Ovary (tissue), 9 donors: ENCODE results near the gene KCNK17. TPM values are rescaled to one million over a fixed set of nuclear protein-coding genes. Genes with fewer than 3 reads are reported as not detected.

Source experiments
- DNase-seq, 5 donors: peaks; one replicate each; pipeline ENCODE4 v3.0.0-alpha.2; 2019 to 2020
- H3K27ac ChIP-seq, 2 donors: fragments of 200-600 bp; one replicate each; pipeline versions ENCODE4 v1.5.1 to v1.8.0; 2019 to 2022
- H3K27me3 ChIP-seq: fragments of 200-600 bp; one replicate; pipeline ENCODE4 v1.8.0; 2022
- H3K36me3 ChIP-seq: fragments of 200-600 bp; sonication (generic); one replicate; pipeline ENCODE4 v1.5.1; 2019
- H3K4me1 ChIP-seq: one replicate; pipeline ENCODE4 v1.8.1; 2013; ENCODE audit warnings: mild to moderate bottlenecking, moderate library complexity; ENCODE audit not compliant: insufficient read depth
- H3K4me3 ChIP-seq: fragments of 200-600 bp; sonication (generic); one replicate; pipeline ENCODE4 v1.5.1; 2017
- H3K9me3 ChIP-seq, 2 donors: fragments of 200-600 bp in 1 of 2; sonication (generic) in 1 of 2; one replicate each; pipeline versions ENCODE4 v1.5.1 to v1.8.1; 2013 to 2019; ENCODE audit warnings: mild to moderate bottlenecking in 1 of 2, moderate library complexity in 1 of 2
- CTCF ChIP-seq, 3 donors: fragments of 450-650 bp in 2 of 3; fragments of 200-600 bp in 1 of 3; IDR thresholded peaks; one replicate each; pipeline versions ENCODE4 v1.5.1 to v1.8.0; 2016 to 2022; ENCODE audit warnings: antibody characterized with exemption in 3 of 3, mild to moderate bottlenecking in 1 of 3
- EP300 ChIP-seq: sonication (generic); formaldehyde crosslinking; IDR thresholded peaks from one replicate; pipeline ENCODE4 v1.6.1; 2017; ENCODE audit warnings: antibody characterized with exemption
- POLR2A ChIP-seq: fragments of 450-650 bp; IDR thresholded peaks from one replicate; pipeline ENCODE4 v1.6.1; 2017; ENCODE audit warnings: antibody characterized with exemption, mild to moderate bottlenecking, moderate library complexity
- WGBS, 3 donors: extraction: QIAGEN DNeasy Blood & Tissue Kit in 1 of 3; methylation state at CpG; one replicate each; pipeline versions ENCODE4 v1.1.5 to v1.1.7; 2013 to 2017; 5-methylcytosine and 5-hydroxymethylcytosine counted together
- intact Hi-C, 4 donors: fragments of 100-400 bp; cut with DNase I; formaldehyde crosslinking; loops; one replicate each; pipeline versions ENCODE4 v1.11.0 to v1.15.1; 2022 to 2023
- polyA plus RNA-seq, 2 donors: library from polyadenylated mRNA; stranded (reverse); fragments of 200-250 nt in 1 of 2; fragments of 350-450 nt in 1 of 2; fragmentation: Illumina TruSeq in 1 of 2; extraction: RNeasy Lipid Tissue Mini Kit (QIAGEN cat#74804) in 1 of 2; gene quantifications; one replicate each; pipeline ENCODE4 v1.2.3, GENCODE V29; 2013 to 2014
- total RNA-seq, 7 donors: library from RNA; depleted of rRNA in 2 of 7; stranded (reverse); fragments of >200 nt in 2 of 7; fragmentation: NEBNext Ultra II Directional in 3 of 7; extraction: Animal tissue kit (Norgen Biotek cat#: 25700) in 3 of 7; gene quantifications; one replicate each; pipeline versions ENCODE4 v1.1.0 to v1.2.4, GENCODE V29; 2016 to 2023
- donor health status: DM: no; HTN: no; CAD: no; lungs with moderate emphysema.
- donor health status: DM: no; HTN: no; CAD: no.
- donor health status: Bipolar disorder and iron deficiency.
- donor health status: DM: yes; HTN: yes; CAD: no.
- donor health status: DM: no; HTN: no; CAD: no.
- donor health status: DM: yes; HTN: yes; CAD: no.

KCNK17 gene
- total and polyA plus RNA-seq, 9 donors = 0.08 to 1.0 (median 0.35) TPM; not detected in 5

GRCh38 chr6:39317256-39317655, 3.0 kb upstream of the KCNK17 start:
- 86 to 95% (median 94%) methylated on average over 2 to 3 of the region's 3 CpGs for whole genome bisulfite sequencing, 3 donors
- Histone ChIP-seq H3K9me3 (no peaks in the 10 kb centered on the region), H3K4me3 (no peak overlapping the region), H3K27ac (no peak overlapping the region), H3K27me3 (no peaks in the 10 kb centered on the region), H3K4me1 (peaks cover 6% of the 10 kb centered on the region), H3K36me3 (no peaks in the 10 kb centered on the region)
- no peak for DNase-seq
- intact Hi-C loops = no loop called here
- no peak for TF ChIP-seq EP300

- DNase-seq = no peak
- TF ChIP-seq POLR2A (no peak), EP300 (no peak), CTCF (IDR thresholded peaks at IDR 0.05) (no peak)
- Histone ChIP-seq H3K36me3 (no peaks in the 10 kb centered on the region), H3K27ac (no peak overlapping the region), H3K4me3 (peak overlapping the region; percentile 9), H3K9me3 (no peaks in the 10 kb centered on the region), H3K27me3 (no peaks in the 10 kb centered on the region), H3K4me1 (peaks cover 6% of the 10 kb centered on the region)
- intact Hi-C loops = no loop called here
- WGBS, 3 donors = 1% methylated on average over 44 to 80 of the region's 80 CpGs
These were observed 520 bp downstream of the KCNK17 start for GRCh38 chr6:39313526-39314272.

GRCh38 chr6:39312912-39313525, 1.2 kb downstream of the KCNK17 start:
- DNase-seq = peak in 1 of 5 donors; percentile 35
- Histone ChIP-seq H3K4me1 (peaks cover 6% of the 10 kb centered on the region), H3K27ac (no peak overlapping the region), H3K9me3 (no peaks in the 10 kb centered on the region), H3K36me3 (no peaks in the 10 kb centered on the region), H3K27me3 (no peaks in the 10 kb centered on the region), H3K4me3 (peak overlapping the region; percentile 9)
- 13 to 24% (median 19%) methylated on average over 43 to 45 of the region's 45 CpGs for WGBS, 3 donors
- TF ChIP-seq CTCF (IDR thresholded peaks at IDR 0.05) = no peak
- no peak for TF ChIP-seq EP300
- TF ChIP-seq POLR2A = no peak
- intact Hi-C loops = no loop called here

GRCh38 chr6:39310542-39310941, 3.7 kb downstream of the KCNK17 start:
- no peak overlapping the region for H3K4me3 ChIP-seq
- no peaks in the 10 kb centered on the region for H3K9me3 ChIP-seq
- H3K36me3 ChIP-seq = no peaks in the 10 kb centered on the region
- no peaks in the 10 kb centered on the region for H3K27me3 ChIP-seq
- no peak overlapping the region for H3K27ac ChIP-seq
- no peak for TF ChIP-seq CTCF (IDR thresholded peaks at IDR 0.05)
- TF ChIP-seq EP300 = no peak
- TF ChIP-seq POLR2A = no peak
- 68 to 80% (median 70%) methylated on average over 4 of the region's 4 CpGs for WGBS, 3 donors
- no peak for DNase-seq
- peaks cover 6% of the 10 kb centered on the region for H3K4me1 ChIP-seq
- intact Hi-C loops = no loop called here
